GM18868 (cell line): ENCODE data around the gene PHACTR3.

Experiments used
- ATAC-seq: cut with Tn5 transposase; IDR thresholded peaks from one replicate; pipeline ENCODE4 v1.9.1; 2021; ENCODE audit warnings: mild to moderate bottlenecking, moderate library complexity; ENCODE audit not compliant: unreplicated experiment

PHACTR3 gene

GRCh38 chr20:59645271-59645670 lies 40.9 kb downstream of the PHACTR3 start:
- no peak for ATAC-seq

GRCh38 chr20:59645761-59646171 lies 41.4 kb downstream of the PHACTR3 start:
- no peak for ATAC-seq

GRCh38 chr20:59646487-59646886 lies 42.1 kb downstream of the PHACTR3 start:
- no peak for ATAC-seq

- no peak for ATAC-seq
These were observed 42.9 kb downstream of the PHACTR3 start for GRCh38 chr20:59647271-59647670.

GRCh38 chr20:59648466-59649070 lies 44.2 kb downstream of the PHACTR3 start:
- no peak for ATAC-seq

- ATAC-seq = no peak
These were observed 46.1 kb downstream of the PHACTR3 start for GRCh38 chr20:59650418-59650817.

GRCh38 chr20:59652381-59652780 lies 48.0 kb downstream of the PHACTR3 start:
- ATAC-seq = no peak

- ATAC-seq = no peak
These were observed 52.1 kb downstream of the PHACTR3 start for GRCh38 chr20:59656417-59656816.

GRCh38 chr20:59657459-59658046 lies 53.2 kb downstream of the PHACTR3 start:
- ATAC-seq = no peak

GRCh38 chr20:59660471-59660870 lies 56.1 kb downstream of the PHACTR3 start:
- ATAC-seq = no peak

GRCh38 chr20:59661153-59661552 lies 56.8 kb downstream of the PHACTR3 start:
- ATAC-seq = no peak

GRCh38 chr20:59661621-59662020 lies 57.3 kb downstream of the PHACTR3 start:
- no peak for ATAC-seq

GRCh38 chr20:59662161-59662560 lies 57.8 kb downstream of the PHACTR3 start:
- ATAC-seq = no peak

- no peak for ATAC-seq
These were observed 58.6 kb downstream of the PHACTR3 start for GRCh38 chr20:59662856-59663512.

- no peak for ATAC-seq
These were observed 59.2 kb downstream of the PHACTR3 start for GRCh38 chr20:59663513-59664060.

- no peak for ATAC-seq
These were observed 60.1 kb downstream of the PHACTR3 start for GRCh38 chr20:59664421-59664941.

GRCh38 chr20:59665656-59666555 lies 61.6 kb downstream of the PHACTR3 start:
- no peak for ATAC-seq

- no peak for ATAC-seq
These were observed 62.2 kb downstream of the PHACTR3 start for GRCh38 chr20:59666586-59666985.

GRCh38 chr20:59667131-59667530 lies 62.8 kb downstream of the PHACTR3 start:
- ATAC-seq = no peak

GRCh38 chr20:59667981-59668515 lies 63.7 kb downstream of the PHACTR3 start:
- ATAC-seq = no peak
